Heart left ventricle (tissue), 13 donors: ENCODE results near the gene CDC42.

Experiments
- CTCF ChIP-seq, 12 donors: fragments of 200-600 bp; sonication (generic) in 4 of 12; IDR thresholded peaks; one replicate each; pipeline versions ENCODE4 v1.5.0 to v1.8.0; 2018 to 2022; ENCODE audit warnings: antibody characterized with exemption in 12 of 12, mild to moderate bottlenecking in 5 of 12
- POLR2A ChIP-seq, 2 donors: fragments of 450-650 bp; IDR thresholded peaks; one replicate each; pipeline ENCODE4 v1.6.1; 2017; ENCODE audit warnings: antibody characterized with exemption in 2 of 2, mild to moderate bottlenecking in 2 of 2, moderate library complexity in 2 of 2
- donor health status: ischemic (EF 13 %, LVEDD 7.1; RV severe dilation, severe dysfunction).
- donor health status: DM: no; HTN: yes; CAD: no.
- donor health status: DM: no; HTN: no; CAD: no.
- donor health status: ischemic (EF 25% LVEDD 6.9; RV normal size, moderate dysfunction).
- donor health status: ischemic (EF 25% LVEDD 5.7; RV mildly dilated, moderate dysfunction).
- donor health status: ischemic (EF 35%, LVEDD 5.7; RV mildly dilated, moderate dysfunction).
- donor health status: nonischemic (EF 11% LVEDD 7.7; RV severe dilation, severe dysfunction).
- donor health status: DM: yes; HTN: yes; CAD: no.
- donor health status: PGD.
- donor health status: ischemic (EF 29% LVEDD 5.4; RV normal size, mild dysfunction).
- donor health status: nonischemic (EF 23%, LVEDD 6.1; RV moderate dilation, normal function).

- TF ChIP-seq CTCF (IDR thresholded peaks at IDR 0.05) (no peak), POLR2A (IDR thresholded peaks at IDR 0.05) (no peak)
These were observed 1.6 kb downstream of the CDC42 start for GRCh38 chr1:22053861-22054770.
